Tibial nerve (tissue), 4 donors: ENCODE data around the gene TENM4. TPM values are rescaled to one million over a fixed set of nuclear protein-coding genes. Genes with fewer than 3 reads are reported as not detected.

ENCODE experiments used
- DNase-seq, 2 donors: peaks; one replicate each; pipeline ENCODE4 v3.0.0-alpha.2; 2019; ENCODE audit warnings: low spot score in 2 of 2
- H3K27ac ChIP-seq, 4 donors: fragments of 200-600 bp; sonication (generic) in 3 of 4; one replicate each; pipeline ENCODE4 v1.5.1; 2017 to 2019; ENCODE audit warnings: mild to moderate bottlenecking in 1 of 4
- H3K27me3 ChIP-seq, 2 donors: fragments of 200-600 bp; sonication (generic) in 1 of 2; one replicate each; pipeline versions ENCODE4 v1.5.1 to v1.6.0; 2017 to 2019
- H3K36me3 ChIP-seq, 3 donors: fragments of 200-600 bp; sonication (generic); one replicate each; pipeline ENCODE4 v1.5.1; 2018 to 2019
- H3K4me1 ChIP-seq, 4 donors: fragments of 200-600 bp; sonication (generic) in 3 of 4; one replicate each; pipeline ENCODE4 v1.5.1; 2017 to 2019
- H3K4me3 ChIP-seq, 4 donors: fragments of 200-600 bp; sonication (generic) in 3 of 4; one replicate each; pipeline ENCODE4 v1.5.1; 2017 to 2019; ENCODE audit warnings: mild to moderate bottlenecking in 1 of 4, moderate library complexity in 1 of 4
- H3K9me3 ChIP-seq, 4 donors: fragments of 200-600 bp; sonication (generic) in 3 of 4; one replicate each; pipeline ENCODE4 v1.5.1; 2017 to 2019
- CTCF ChIP-seq, 5 experiments: fragments of 200-600 bp in 3 of 5; fragments of 450-650 bp in 2 of 5; sonication (generic) in 3 of 5; IDR thresholded peaks; one replicate each; pipeline ENCODE4 v1.5.1; 2016 to 2019; ENCODE audit warnings: antibody characterized with exemption in 5 of 5, mild to moderate bottlenecking in 3 of 5, moderate library complexity in 2 of 5
- EP300 ChIP-seq, 2 donors: sonication (generic); formaldehyde crosslinking; IDR thresholded peaks; one replicate each; pipeline ENCODE4 v1.6.1; 2017; ENCODE audit warnings: antibody characterized with exemption in 2 of 2, mild to moderate bottlenecking in 1 of 2
- POLR2A ChIP-seq, 2 donors: fragments of 450-650 bp; IDR thresholded peaks; one replicate each; pipeline ENCODE4 v1.6.1; 2017; ENCODE audit warnings: antibody characterized with exemption in 2 of 2, mild to moderate bottlenecking in 2 of 2, moderate library complexity in 2 of 2
- WGBS, 2 donors: methylation state at CpG; one replicate each; pipeline ENCODE4 v1.1.5; 2018; 5-methylcytosine and 5-hydroxymethylcytosine counted together
- total RNA-seq, 4 donors: library from RNA; depleted of rRNA; stranded (reverse); fragments of >200 nt; gene quantifications; one replicate each; pipeline ENCODE4 v1.1.0, GENCODE V29; 2016

The TENM4 gene
- total RNA-seq, 4 donors from 2014 or later, result 15.3 to 36.3 (median 19.6) TPM

- 72 to 94% methylated on average over 4 of the region's 4 CpGs for WGBS, 2 donors
- H3K27me3 ChIP-seq, result no peaks in the 10 kb centered on the region
- no peak overlapping the region for H3K4me3 ChIP-seq
- no peak overlapping the region for H3K27ac ChIP-seq
- H3K9me3 ChIP-seq, result no peaks in the 10 kb centered on the region
- TF ChIP-seq POLR2A (IDR thresholded peaks at IDR 0.05) (no peak), CTCF (IDR thresholded peaks at IDR 0.05) (no peak), EP300 (IDR thresholded peaks at IDR 0.05) (no peak)
- H3K4me1 ChIP-seq, result peaks cover 0 to 7% (median 0%) of the 10 kb centered on the region in 4 donors
- no peak for DNase-seq
- no peaks in the 10 kb centered on the region for H3K36me3 ChIP-seq
Measured at GRCh38 chr11:79265756-79266322, 175.0 kb downstream of the TENM4 start.

GRCh38 chr11:79264284-79264683 is 176.5 kb downstream of the TENM4 start:
- 34 to 61% methylated on average over 6 of the region's 6 CpGs for WGBS, 2 donors
- Histone ChIP-seq H3K9me3 (no peaks in the 10 kb centered on the region), H3K27ac (no peak overlapping the region), H3K4me1 (peaks cover 0 to 3% (median 0%) of the 10 kb centered on the region in 4 donors), H3K27me3 (no peaks in the 10 kb centered on the region), H3K36me3 (no peaks in the 10 kb centered on the region), H3K4me3 (no peak overlapping the region)
- no peak for TF ChIP-seq POLR2A (IDR thresholded peaks at IDR 0.05)
- no peak for TF ChIP-seq CTCF (IDR thresholded peaks at IDR 0.05)
- no peak for TF ChIP-seq EP300 (IDR thresholded peaks at IDR 0.05)
- no peak for DNase-seq

- Histone ChIP-seq H3K27me3 (no peaks in the 10 kb centered on the region), H3K4me3 (no peak overlapping the region), H3K27ac (no peak overlapping the region), H3K4me1 (no peaks in the 10 kb centered on the region), H3K9me3 (no peaks in the 10 kb centered on the region), H3K36me3 (no peaks in the 10 kb centered on the region)
- no peak for TF ChIP-seq CTCF (IDR thresholded peaks at IDR 0.05)
- TF ChIP-seq EP300 (IDR thresholded peaks at IDR 0.05), result no peak
- TF ChIP-seq POLR2A (IDR thresholded peaks at IDR 0.05), result no peak
- DNase-seq, result no peak
- 62 to 74% methylated on average over 7 of the region's 7 CpGs for WGBS, 2 donors
Measured at GRCh38 chr11:79263001-79263400, 177.8 kb downstream of the TENM4 start.

GRCh38 chr11:79262221-79262620 is 178.6 kb downstream of the TENM4 start:
- no peaks in the 10 kb centered on the region for H3K9me3 ChIP-seq
- 65 to 72% methylated on average over 4 of the region's 4 CpGs for WGBS, 2 donors
- H3K27ac ChIP-seq, result no peak overlapping the region
- TF ChIP-seq CTCF (IDR thresholded peaks at IDR 0.05) (no peak), EP300 (IDR thresholded peaks at IDR 0.05) (no peak), POLR2A (IDR thresholded peaks at IDR 0.05) (no peak)
- DNase-seq, result no peak
- no peaks in the 10 kb centered on the region for H3K4me1 ChIP-seq
- H3K4me3 ChIP-seq, result no peak overlapping the region
- no peaks in the 10 kb centered on the region for H3K27me3 ChIP-seq
- no peaks in the 10 kb centered on the region for H3K36me3 ChIP-seq

- Histone ChIP-seq H3K9me3 (no peaks in the 10 kb centered on the region), H3K4me1 (no peaks in the 10 kb centered on the region), H3K36me3 (no peaks in the 10 kb centered on the region), H3K4me3 (no peak overlapping the region), H3K27me3 (no peaks in the 10 kb centered on the region), H3K27ac (no peak overlapping the region)
- DNase-seq, result no peak
- 77 to 83% methylated on average over 3 of the region's 3 CpGs for WGBS, 2 donors
- TF ChIP-seq POLR2A (IDR thresholded peaks at IDR 0.05) (no peak), EP300 (IDR thresholded peaks at IDR 0.05) (no peak), CTCF (IDR thresholded peaks at IDR 0.05) (no peak)
Measured at GRCh38 chr11:79261684-79262083, 179.1 kb downstream of the TENM4 start.
